HG03060 (cell line): ENCODE measurements around the gene WNT7B.

Experiments
- ATAC-seq: cut with Tn5 transposase; IDR thresholded peaks from one replicate; pipeline ENCODE4 v1.9.1; 2021; ENCODE audit warnings: low read depth, moderate number of reproducible peaks; ENCODE audit not compliant: unreplicated experiment

WNT7B gene

GRCh38 chr22:45974498-45974897 is 2.5 kb downstream of the WNT7B start:
- no peak for ATAC-seq

- ATAC-seq, result no peak
Measured at GRCh38 chr22:45972889-45973253, 4.1 kb downstream of the WNT7B start.

DNA sequence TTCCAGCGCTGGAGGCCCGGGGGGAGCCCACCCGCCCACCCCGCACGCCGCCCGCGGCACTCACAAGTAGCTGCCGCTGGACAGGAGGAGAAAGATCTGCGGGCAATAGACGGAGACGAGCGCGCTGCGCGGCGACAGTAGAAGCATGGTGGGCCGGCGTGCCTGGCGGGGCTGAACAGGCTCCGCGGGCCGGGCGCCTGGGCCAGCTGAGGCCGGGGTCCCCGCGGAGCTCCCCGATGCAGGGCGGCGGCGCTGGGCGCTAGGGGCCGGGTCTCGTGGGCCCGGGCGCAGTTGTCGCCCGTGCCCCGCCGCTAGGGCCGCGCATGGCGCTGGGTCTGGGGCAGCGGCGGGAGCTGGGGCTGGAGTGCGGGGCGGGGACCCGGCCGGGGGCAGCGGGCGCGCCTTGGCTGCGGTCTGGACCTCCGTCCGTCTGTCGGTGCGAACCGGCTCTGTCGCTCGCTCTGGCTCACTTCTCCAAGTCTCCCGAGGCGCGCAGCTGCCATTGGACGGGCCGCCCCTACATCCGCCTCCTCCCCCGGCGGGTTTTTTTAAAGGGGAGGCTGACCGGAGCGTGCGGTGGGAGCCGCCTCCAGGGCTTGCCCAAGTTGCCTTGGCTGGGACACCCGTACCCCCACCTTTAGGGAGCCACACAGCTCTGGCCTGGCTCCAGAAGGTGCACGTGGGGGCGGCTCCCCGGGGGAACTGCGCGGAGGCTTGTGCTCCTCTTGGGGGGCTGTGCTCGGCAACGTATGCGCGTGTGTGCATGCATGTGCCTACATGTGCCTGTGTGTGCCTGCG is 4.7 kb downstream of the WNT7B start:
- ATAC-seq, result no peak

GRCh38 chr22:45971408-45972028 is 5.4 kb downstream of the WNT7B start:
- ATAC-seq, result no peak

- no peak for ATAC-seq
Measured at GRCh38 chr22:45970705-45971407, 6.1 kb downstream of the WNT7B start.

GRCh38 chr22:45969801-45970470 is 7.0 kb downstream of the WNT7B start:
- no peak for ATAC-seq

GRCh38 chr22:45969414-45969799 is 7.6 kb downstream of the WNT7B start:
- no peak for ATAC-seq

GRCh38 chr22:45968751-45969413 is 8.1 kb downstream of the WNT7B start:
- no peak for ATAC-seq

DNA sequence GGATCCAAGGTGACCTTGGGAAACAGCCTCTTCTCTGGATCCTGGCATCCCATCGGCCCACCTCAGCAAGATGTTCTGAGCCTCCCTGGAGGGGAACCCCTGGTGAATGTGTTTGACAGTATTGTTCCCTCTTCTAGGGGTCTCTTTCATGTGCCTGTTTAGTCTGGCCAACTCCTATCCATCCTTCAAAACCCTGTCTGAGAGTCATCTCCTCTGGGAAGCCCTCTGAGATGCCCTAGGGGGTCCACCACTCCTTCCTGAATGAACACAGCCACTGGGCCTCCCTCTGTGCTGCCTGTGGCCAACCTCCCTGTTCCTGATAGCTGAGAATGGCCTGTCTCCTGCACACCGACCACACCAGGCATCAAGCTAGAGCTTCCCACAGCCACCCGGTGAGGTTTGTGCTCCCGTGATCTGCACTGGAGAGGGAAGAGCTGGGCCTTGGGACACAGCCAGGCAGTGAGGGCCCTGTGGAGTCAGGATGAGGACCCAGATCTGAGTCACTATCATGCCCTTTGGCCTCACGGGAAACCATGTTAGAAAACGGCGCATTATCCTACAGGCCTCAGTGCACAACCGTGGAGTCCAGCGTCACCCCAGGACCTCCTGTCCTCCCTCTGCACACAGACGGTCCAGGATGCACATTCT is 8.8 kb downstream of the WNT7B start:
- ATAC-seq, result no peak

GRCh38 chr22:45966895-45967365 is 10.0 kb downstream of the WNT7B start:
- ATAC-seq, result no peak

GRCh38 chr22:45966320-45966894 is 10.6 kb downstream of the WNT7B start:
- no peak for ATAC-seq

DNA sequence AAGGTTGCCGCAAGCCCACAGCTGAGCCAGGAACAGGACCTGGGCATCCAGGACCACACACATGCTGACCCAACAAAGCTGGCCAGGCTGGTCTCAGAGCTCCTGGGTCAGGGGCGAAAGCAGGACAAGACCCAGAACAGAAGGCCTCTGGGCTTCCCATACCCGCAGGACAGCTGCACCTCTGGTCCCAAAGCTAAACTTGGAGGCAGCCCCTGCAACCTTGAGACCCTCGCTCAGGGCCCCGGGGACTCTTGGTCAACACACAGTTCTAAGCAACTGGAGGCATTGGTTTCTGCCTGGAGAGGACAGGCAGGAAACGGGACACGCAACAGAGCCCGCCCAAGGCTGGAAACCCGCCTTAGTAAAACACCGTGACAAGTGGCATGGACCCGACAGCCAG is 11.4 kb downstream of the WNT7B start:
- no peak for ATAC-seq

DNA sequence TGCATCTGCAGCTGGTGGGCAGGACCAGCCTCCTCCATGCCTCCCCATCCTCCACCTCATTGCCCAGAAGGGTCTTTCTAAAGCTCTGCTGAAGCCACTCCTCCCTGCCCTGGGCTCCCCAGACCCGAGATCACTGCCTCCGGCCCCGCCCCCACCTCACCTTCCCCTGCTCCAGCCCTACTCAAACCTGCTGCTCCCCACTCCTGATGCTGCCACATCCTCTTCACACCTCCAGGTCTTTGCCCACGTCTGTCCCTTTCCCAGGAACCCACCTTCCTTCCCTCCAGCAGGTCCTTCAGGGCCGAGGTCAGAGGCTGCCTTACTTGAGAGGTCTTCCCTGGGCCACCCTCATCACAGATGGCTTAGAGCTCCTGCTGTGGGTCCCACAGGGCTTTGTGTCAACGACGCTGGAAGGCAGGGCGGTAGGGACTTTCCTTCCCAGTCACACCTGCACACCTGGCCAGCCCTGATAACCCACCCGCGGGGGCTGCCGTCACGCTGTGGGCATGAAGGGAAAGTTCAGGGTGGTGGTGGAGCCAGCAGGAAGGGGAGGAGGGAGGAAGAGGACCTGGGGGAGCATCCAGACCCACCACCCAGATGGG is 11.9 kb downstream of the WNT7B start:
- no peak for ATAC-seq

DNA sequence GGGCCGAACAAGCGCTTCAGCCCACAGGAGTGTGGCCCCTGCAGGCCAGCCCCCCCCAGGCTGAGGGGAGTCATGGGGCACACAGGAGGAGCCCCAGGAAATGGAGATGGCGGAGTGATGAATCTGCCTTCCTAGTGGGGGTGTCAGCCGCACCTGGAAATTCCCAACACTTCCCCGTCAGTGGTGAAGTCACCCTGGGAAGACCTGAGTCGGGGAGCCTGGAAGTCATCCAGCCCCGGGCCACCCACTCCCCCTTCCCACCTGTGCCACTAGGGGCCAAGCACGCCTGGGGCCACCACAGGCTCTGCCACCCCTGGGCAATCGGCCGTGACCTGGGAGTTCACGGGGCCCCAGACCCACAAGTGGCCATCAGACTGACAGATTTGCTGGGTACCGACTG is 12.6 kb downstream of the WNT7B start:
- no peak for ATAC-seq

DNA sequence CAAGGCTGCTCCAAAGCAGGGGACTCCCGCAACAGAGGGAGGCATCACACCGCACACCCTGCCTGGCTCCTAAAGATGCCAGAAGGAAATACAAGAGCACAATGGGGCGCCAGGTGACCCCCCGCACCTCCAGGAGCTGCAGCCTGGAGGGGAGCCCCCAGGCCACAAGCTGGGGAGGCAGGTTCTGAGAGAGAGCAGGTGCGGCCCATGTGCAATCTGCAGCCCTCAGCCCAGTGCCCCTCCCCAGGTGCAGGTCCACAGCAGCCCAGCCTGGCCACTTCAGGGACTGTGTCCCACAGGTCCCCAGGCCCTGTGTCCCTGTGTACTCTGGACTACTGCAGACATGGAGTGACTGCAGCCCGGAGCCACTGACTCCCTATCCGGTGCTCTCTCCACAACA is 13.1 kb downstream of the WNT7B start:
- no peak for ATAC-seq

- ATAC-seq, result no peak
Measured at GRCh38 chr22:45962756-45963324, 14.1 kb downstream of the WNT7B start.

DNA sequence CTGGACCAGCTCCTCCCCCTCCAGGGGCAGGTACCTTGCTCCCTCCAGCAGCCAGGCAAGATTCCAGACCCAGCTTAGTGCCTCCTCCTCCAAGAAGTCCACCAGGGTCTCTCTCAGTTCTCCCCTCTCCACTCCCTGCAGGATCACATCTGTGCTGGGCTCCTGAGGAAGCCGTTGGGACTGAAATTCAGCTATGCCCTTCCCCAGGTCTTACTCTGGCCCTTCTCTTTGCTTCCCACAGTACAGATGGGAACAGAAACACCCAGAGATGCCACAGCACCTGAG is 14.6 kb downstream of the WNT7B start:
- ATAC-seq, result no peak

- ATAC-seq, result no peak
Measured at GRCh38 chr22:45961679-45962433, 15.1 kb downstream of the WNT7B start.
